ENCODE measurements around the gene CD300H.

GRCh38 chr17:74599448-74599939, 32.2 kb upstream of the CD300H start:
- no peak for TF ChIP-seq CTCF (IDR thresholded peaks at IDR 0.05 in 2 of 3, conservative IDR thresholded peaks at IDR 0.05 in 1 of 3; ENCODE audit: borderline replicate concordance in 1 of 3, insufficient read depth in 1 of 3, low read depth in 2 of 3, low read length in 2 of 3)
- no peak for TF ChIP-seq RAD21 (IDR thresholded peaks at IDR 0.05; ENCODE audit: low read depth)
- no peak for TF ChIP-seq POLR2A (IDR thresholded peaks at IDR 0.05; ENCODE audit: borderline replicate concordance, extremely low read depth, insufficient read depth, insufficient read length)
- no peak for TF ChIP-seq EZH2 (IDR thresholded peaks at IDR 0.05)
- TF ChIP-seq POLR2AphosphoS5 (IDR thresholded peaks at IDR 0.05; ENCODE audit: low read depth, low read length) = no peak
- no peak for TF ChIP-seq ZFX (IDR thresholded peaks at IDR 0.05)
- no peak for TF ChIP-seq SP1 (IDR thresholded peaks at IDR 0.05; ENCODE audit: low read depth)
- TF ChIP-seq TCF7L2 (IDR thresholded peaks at IDR 0.05; ENCODE audit: borderline replicate concordance, extremely low read depth, insufficient read depth, insufficient read length) = no peak
- TF ChIP-seq ZBTB33 (IDR thresholded peaks at IDR 0.05; ENCODE audit: extremely low read depth, insufficient replicate concordance, low read length) = no peak
- no peak for TF ChIP-seq EZH2phosphoT487 (IDR thresholded peaks at IDR 0.05; ENCODE audit: borderline replicate concordance)
- TF ChIP-seq ZNF274 (IDR thresholded peaks at IDR 0.05; ENCODE audit: low read depth, low read length) = no peak
- TF ChIP-seq YY1 (IDR thresholded peaks at IDR 0.05; ENCODE audit: extremely low read depth, insufficient replicate concordance, low read depth, low read length) = no peak
- TF ChIP-seq JUND (IDR thresholded peaks at IDR 0.05) = no peak
- TF ChIP-seq SIN3A (IDR thresholded peaks at IDR 0.05; ENCODE audit: low read depth) = no peak

Measured in HCT116 (cell line).